HuH-7.5 (cell line): ENCODE data around the gene ADGRG3.

Experiments used
- DNase-seq: peaks from one replicate; pipeline ENCODE4 v3.0.0; 2011; ENCODE audit warnings: low spot score

ADGRG3 gene

GRCh38 chr16:57630931-57631845, 36.9 kb upstream of the ADGRG3 start:
- DNase-seq, result no peak

GRCh38 chr16:57632568-57632967, 35.5 kb upstream of the ADGRG3 start:
- no peak for DNase-seq

- DNase-seq, result no peak
These were observed 34.6 kb upstream of the ADGRG3 start for GRCh38 chr16:57633383-57634064.

- no peak for DNase-seq
These were observed 33.9 kb upstream of the ADGRG3 start for GRCh38 chr16:57634171-57634570.

- peak; percentile 73 for DNase-seq
These were observed 32.6 kb upstream of the ADGRG3 start for GRCh38 chr16:57635266-57636097.

- no peak for DNase-seq
These were observed 31.9 kb upstream of the ADGRG3 start for GRCh38 chr16:57636184-57636583.

- no peak for DNase-seq
These were observed 31.1 kb upstream of the ADGRG3 start for GRCh38 chr16:57637020-57637419.

- DNase-seq, result no peak
These were observed 30.7 kb upstream of the ADGRG3 start for GRCh38 chr16:57637424-57637823.

- no peak for DNase-seq
These were observed 30.1 kb upstream of the ADGRG3 start for GRCh38 chr16:57637965-57638364.

- no peak for DNase-seq
These were observed 29.7 kb upstream of the ADGRG3 start for GRCh38 chr16:57638381-57638780.

- DNase-seq, result no peak
These were observed 28.8 kb upstream of the ADGRG3 start for GRCh38 chr16:57639172-57639887.

- DNase-seq, result no peak
These were observed 27.9 kb upstream of the ADGRG3 start for GRCh38 chr16:57640185-57640584.

- no peak for DNase-seq
These were observed 27.5 kb upstream of the ADGRG3 start for GRCh38 chr16:57640612-57641011.

GRCh38 chr16:57642160-57643135, 25.7 kb upstream of the ADGRG3 start:
- no peak for DNase-seq

- no peak for DNase-seq
These were observed 24.8 kb upstream of the ADGRG3 start for GRCh38 chr16:57643147-57643874.

- DNase-seq, result no peak
These were observed 24.2 kb upstream of the ADGRG3 start for GRCh38 chr16:57643910-57644309.

GRCh38 chr16:57644383-57645014, 23.6 kb upstream of the ADGRG3 start:
- DNase-seq, result no peak

- DNase-seq, result no peak
These were observed 22.9 kb upstream of the ADGRG3 start for GRCh38 chr16:57645169-57645568.

GRCh38 chr16:57645691-57646387, 22.3 kb upstream of the ADGRG3 start:
- DNase-seq, result no peak
